T47D (cell line): ENCODE results near the gene ABCC8.
"Not testable (repeated sequence)": the region's sequence is repeated elsewhere in the genome, so short reads cannot be mapped to it uniquely, and the experiment has no call there.

Source experiments
- DNase-seq, 2 experiments: peaks; one replicate each; pipeline versions ENCODE4 v3.0.0 to v3.0.0-alpha.2; 2011 to 2012; ENCODE audit warnings: low read depth in 1 of 2, low spot score in 1 of 2
- JUND ChIP-seq: IDR thresholded peaks from 2 replicates; pipeline ENCODE4 v1.6.1; 2012; ENCODE audit warnings: low read depth
- in situ Hi-C: cut with HindIII; loops from 2 replicates; pipeline ENCODE4 v1.10.0; 2016; ENCODE audit warnings: low sequenced_read_pairs, low pct_unique_long_range_greater_than_20kb

The ABCC8 gene

DNA sequence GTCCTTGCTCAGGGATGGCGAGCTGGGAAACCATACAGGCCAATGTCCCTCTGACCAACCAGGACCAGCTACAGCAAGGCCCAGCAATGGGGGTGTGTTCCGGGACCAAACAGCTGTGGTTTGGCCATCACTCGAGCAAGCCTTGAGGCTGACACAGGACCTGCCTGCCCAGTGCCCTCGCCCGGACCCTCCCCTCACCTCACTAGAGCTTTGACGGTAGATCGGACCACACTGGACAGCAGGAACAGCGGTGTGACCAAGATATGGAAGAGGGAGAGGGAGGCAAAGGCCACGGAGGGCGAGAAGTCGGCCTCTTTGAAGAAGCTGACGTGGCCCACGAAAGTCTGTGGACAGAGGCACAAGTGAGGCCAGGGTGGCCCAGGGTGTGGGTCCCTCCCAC, 46.0 kb downstream of the ABCC8 start:
- no peak for TF ChIP-seq JUND
- in situ Hi-C loops, result no loop called here
- DNase-seq, result no peak

DNA sequence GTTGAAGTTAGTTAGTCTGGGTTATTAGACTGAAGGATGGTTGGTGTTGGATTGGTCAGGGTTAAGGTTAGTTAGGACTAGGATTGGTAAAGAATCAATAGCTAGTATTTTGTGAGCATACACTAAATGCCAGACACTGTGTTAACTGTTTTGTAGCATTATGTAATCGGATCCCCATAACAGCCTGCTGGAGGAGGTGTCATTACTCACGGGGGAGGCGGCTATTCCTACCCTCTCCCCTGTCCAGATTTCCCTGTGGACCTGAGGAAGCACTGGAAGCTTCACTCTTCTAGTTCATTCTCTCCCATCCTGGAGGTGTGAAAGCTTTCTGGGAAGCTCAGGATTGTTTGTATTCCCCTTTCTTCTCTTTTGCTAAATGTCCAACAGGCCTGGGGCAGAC, 47.7 kb downstream of the ABCC8 start:
- in situ Hi-C loops, result no loop called here
- TF ChIP-seq JUND, result no peak

DNA sequence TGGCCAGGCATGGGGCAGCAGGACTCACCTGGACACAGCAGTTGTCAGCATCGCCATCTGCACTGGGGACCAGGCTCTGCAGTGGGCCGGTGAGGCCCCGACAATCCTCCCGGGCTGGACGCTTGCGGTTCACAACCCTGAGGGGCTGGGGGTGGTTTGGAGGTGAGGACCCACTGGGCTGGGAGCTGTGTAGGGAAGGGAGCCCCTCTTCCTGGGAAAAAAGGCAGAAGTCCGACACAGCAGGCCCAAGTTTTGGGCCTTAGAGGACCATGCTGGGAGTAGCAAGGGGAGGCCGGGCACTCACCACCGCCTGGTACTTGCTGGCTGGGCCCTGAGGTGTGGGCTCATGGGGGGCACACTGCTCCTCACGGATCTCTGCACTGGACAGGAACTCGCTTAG, 48.4 kb downstream of the ABCC8 start:
- no peak for DNase-seq
- in situ Hi-C loops, result no loop called here

More for the DNA sequence above, 47.7 kb downstream of the ABCC8 start:
- no peak for DNase-seq

DNA sequence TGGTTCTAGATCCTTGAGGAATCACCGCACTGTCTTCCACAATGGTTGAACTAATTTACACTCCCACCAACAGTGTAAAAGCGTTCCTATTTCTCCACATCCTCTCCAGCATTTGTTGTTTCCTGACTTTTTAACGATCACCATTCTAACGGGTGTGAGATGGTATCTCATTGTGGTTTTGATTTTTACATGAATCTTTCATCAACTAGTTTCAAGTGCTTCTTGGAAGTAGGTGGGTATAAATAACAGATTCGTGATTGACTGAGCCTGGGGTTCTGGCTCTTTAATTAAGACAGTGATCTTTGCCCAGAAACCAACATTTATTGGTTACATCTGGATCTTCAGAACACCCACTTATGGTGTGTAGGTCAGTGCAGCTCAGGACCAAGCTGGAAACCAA, 50.4 kb downstream of the ABCC8 start:
- DNase-seq, in situ Hi-C loops: not testable (repeated sequence)

More for the DNA sequence above, 48.4 kb downstream of the ABCC8 start:
- no peak for TF ChIP-seq JUND

- TF ChIP-seq JUND, result no peak
- no peak for DNase-seq
- in situ Hi-C loops, result no loop called here
Observed at GRCh38 chr11:17423533-17424310, 52.9 kb downstream of the ABCC8 start.

- in situ Hi-C loops, result no loop called here
Observed at GRCh38 chr11:17421781-17422180, 54.9 kb downstream of the ABCC8 start.

GRCh38 chr11:17418444-17419081, 58.1 kb downstream of the ABCC8 start:
- DNase-seq, result no peak
- TF ChIP-seq JUND, result no peak
- in situ Hi-C loops, result no loop called here

More at GRCh38 chr11:17421781-17422180, 54.9 kb downstream of the ABCC8 start:
- no peak for TF ChIP-seq JUND
- DNase-seq, result no peak

GRCh38 chr11:17416492-17416891, 60.2 kb downstream of the ABCC8 start:
- TF ChIP-seq JUND, result no peak
- DNase-seq, result no peak
- in situ Hi-C loops, result no loop called here

- TF ChIP-seq JUND, result no peak
Observed at GRCh38 chr11:17415523-17416104, 61.0 kb downstream of the ABCC8 start.

DNA sequence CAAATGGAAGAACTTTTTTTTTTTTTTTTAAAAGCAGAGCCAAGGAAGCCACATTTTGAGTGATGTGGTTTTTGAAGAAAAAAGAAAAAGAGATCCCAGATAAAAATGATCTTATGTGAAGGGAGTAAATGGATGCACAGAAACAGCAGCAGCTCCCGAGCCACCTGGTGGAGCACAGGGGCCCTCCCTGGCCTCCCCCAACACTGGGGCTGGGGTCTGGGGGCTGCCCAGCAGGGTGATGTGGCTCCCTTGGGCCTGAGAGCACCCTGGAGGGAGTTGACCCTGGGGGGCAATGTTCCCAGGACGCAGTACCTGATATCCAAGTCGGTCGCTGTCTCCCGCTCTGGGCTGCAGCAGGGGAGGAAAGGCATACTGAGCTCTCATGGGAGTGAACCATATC, 61.7 kb downstream of the ABCC8 start:
- no peak for DNase-seq
- in situ Hi-C loops, result no loop called here
- no peak for TF ChIP-seq JUND

More at GRCh38 chr11:17415523-17416104, 61.0 kb downstream of the ABCC8 start:
- DNase-seq, result no peak
- in situ Hi-C loops, result no loop called here

DNA sequence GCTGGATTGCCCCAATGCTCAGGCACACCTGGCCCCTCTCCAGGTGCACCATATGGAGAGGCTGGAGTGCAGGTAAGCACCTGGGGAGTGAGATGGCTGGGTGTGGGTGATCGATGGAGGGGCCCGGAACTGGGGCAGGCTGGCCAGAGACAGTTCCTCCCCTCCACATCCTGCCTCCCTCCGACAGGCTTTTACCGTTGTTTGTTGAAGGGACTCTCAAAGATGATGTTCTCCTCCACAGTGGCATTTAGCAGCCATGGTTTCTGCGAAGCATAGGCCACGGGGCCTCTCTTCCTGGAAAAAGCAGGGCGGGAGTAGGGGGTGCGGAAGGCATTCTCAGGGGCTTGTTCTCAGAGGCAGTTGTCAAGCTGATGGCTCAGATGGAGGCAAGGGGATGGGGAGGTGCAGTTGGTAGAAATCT, 62.3 kb downstream of the ABCC8 start:
- no peak for TF ChIP-seq JUND
- no peak for DNase-seq
- in situ Hi-C loops, result no loop called here

- no peak for TF ChIP-seq JUND
- DNase-seq, result peak; percentile 52 to 83
- in situ Hi-C loops, result no loop called here
Observed at GRCh38 chr11:17413414-17414316, 63.0 kb downstream of the ABCC8 start.
